M059J (cell line): ENCODE results near the gene TRIM54. TPM values are rescaled to one million over a fixed set of nuclear protein-coding genes. Genes with fewer than 3 reads are reported as not detected.

ENCODE experiments used
- DNase-seq: peaks from one replicate; pipeline ENCODE4 v3.0.0-alpha.2; 2012; ENCODE audit warnings: low read depth
- total RNA-seq: library from RNA; depleted of rRNA; stranded (reverse); fragments of >200 nt; shearing (Covaris generic); gene quantifications from 2 replicates; pipeline ENCODE4 v1.2.3, GENCODE V29; 2014; rRNA removed

The TRIM54 gene, protein sequence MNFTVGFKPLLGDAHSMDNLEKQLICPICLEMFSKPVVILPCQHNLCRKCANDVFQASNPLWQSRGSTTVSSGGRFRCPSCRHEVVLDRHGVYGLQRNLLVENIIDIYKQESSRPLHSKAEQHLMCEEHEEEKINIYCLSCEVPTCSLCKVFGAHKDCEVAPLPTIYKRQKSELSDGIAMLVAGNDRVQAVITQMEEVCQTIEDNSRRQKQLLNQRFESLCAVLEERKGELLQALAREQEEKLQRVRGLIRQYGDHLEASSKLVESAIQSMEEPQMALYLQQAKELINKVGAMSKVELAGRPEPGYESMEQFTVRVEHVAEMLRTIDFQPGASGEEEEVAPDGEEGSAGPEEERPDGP
- 0.05 TPM in 1 of 2 replicates, not detected in the other for total RNA-seq

GRCh38 chr2:27281855-27282559 lies at the start of gene TRIM54:
Gene TRIM54 (plus strand): TSS chr2:27282429. CDS start chr2:27282732, 303 bp downstream.
- no peak for DNase-seq

DNA sequence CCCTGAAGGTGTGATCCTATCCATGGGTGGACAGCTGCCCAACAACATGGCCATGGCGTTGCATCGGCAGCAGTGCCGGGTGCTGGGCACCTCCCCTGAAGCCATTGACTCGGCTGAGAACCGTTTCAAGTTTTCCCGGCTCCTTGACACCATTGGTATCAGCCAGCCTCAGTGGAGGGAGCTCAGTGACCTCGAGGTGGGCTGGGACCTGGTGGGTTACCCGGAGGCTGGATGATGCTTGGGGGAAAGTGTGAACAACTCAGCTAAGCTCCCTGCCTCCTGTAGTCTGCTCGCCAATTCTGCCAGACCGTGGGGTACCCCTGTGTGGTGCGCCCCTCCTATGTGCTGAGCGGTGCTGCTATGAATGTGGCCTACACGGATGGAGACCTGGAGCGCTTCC lies 48.9 kb upstream of the TRIM54 start:
- DNase-seq, result no peak

GRCh38 chr2:27236136-27236535 lies 46.1 kb upstream of the TRIM54 start:
- no peak for DNase-seq

DNA sequence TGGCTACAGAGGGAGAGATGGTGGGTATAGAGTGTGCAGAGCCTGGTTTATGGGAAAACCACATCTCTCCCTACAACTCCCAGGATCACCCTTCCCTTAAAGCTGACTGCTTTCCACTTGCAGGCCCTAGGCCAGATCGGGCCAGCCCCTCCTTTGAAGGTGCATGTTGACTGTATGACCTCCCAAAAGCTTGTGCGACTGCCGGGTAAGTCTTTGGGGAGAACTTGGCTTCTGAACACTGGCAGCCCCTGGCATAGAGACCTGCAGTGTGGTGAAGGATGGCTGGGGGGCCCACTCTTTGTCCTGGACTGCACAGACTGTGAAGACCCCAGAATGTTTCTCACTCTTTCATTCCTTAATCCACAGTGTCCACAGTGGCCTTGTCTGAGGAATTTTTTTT lies 45.6 kb upstream of the TRIM54 start:
- no peak for DNase-seq

- DNase-seq, result no peak
Measured at GRCh38 chr2:27237341-27237945, 44.8 kb upstream of the TRIM54 start.

DNA sequence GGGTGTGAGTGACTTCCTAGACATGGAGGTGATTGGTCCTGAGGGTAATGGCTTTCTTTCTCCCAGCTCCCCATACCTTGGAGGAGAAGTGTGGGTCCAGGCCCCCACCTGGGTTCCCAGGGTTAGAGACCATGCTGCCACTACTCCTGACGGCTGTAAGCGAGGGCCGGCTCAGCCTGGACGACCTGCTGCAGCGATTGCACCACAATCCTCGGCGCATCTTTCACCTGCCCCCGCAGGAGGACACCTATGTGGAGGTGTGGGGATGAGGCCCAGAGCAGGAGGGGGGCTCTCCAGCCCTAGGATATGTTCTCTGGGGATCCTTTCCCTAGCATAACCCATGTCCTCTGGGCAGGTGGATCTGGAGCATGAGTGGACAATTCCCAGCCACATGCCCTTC lies 43.3 kb upstream of the TRIM54 start:
- no peak for DNase-seq

GRCh38 chr2:27240406-27240805 lies 41.8 kb upstream of the TRIM54 start:
- no peak for DNase-seq

DNA sequence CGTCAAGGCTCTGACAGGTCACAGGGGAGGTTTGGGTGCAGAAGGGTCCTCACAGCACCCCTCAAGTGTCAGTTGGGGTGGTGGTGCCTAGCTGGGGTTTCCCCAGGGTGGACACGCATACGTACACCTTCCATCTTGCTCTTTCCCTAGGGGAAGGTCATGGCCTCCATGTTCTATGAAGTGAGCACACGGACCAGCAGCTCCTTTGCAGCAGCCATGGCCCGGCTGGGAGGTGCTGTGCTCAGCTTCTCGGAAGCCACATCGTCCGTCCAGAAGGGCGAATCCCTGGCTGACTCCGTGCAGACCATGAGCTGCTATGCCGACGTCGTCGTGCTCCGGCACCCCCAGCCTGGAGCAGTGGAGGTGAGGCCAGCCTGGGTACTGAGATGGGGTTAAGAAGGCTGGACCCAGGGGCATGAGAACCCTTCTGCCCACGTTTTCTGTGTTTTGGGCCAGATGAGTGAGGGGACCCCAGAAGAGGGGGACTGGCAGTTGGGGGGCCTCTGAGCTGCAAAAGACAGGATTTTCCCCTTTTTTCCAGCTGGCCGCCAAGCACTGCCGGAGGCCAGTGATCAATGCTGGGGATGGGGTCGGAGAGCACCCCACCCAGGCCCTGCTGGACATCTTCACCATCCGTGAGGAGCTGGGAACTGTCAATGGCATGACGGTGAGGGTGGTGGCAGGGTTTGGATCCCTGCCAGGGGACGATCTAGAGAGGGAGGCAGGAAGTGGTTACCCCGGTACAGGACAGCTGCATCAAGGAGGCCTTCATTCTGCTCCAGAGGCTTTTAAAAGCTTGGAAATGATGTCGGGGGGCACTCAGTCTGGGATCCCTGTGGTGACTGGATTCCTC lies 40.2 kb upstream of the TRIM54 start:
- DNase-seq, result no peak

GRCh38 chr2:27242614-27242951 lies 39.6 kb upstream of the TRIM54 start:
- DNase-seq, result no peak

DNA sequence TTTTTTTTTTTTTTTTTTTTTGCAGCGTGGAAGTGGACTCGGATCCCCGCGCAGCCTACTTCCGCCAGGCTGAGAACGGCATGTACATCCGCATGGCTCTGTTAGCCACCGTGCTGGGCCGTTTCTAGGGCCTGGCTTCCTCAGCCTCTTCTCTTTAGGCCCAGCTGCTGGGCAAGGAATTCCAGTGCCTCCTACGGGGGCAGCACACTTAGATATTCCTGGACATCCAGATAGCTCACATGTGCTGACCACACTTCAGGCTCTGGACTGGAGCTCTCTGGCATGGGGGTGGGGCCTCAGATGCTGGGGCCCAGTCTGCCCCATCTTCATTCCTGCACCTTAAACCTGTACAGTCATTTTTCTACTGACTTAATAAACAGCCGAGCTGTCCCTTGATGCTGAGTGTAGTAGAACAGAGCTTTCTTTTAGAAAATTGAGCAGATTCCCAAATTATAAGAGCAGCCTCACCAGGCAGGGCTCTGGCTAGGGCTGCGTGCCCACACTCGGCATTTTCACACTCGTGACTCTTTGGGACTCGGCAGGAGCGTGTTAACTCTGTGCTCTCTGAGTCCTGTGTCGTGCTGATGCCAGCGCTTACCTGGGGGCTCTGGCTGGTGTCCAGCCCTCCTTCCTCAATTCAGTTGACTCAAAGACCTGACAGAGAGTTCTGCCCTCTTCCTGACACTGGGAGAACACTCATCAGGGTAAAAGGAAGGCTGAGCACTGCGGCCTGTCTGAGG lies 38.7 kb upstream of the TRIM54 start:
- DNase-seq, result no peak

GRCh38 chr2:27245116-27245515 lies 37.1 kb upstream of the TRIM54 start:
- no peak for DNase-seq

- no peak for DNase-seq
Measured at GRCh38 chr2:27245626-27246025, 36.6 kb upstream of the TRIM54 start.

DNA sequence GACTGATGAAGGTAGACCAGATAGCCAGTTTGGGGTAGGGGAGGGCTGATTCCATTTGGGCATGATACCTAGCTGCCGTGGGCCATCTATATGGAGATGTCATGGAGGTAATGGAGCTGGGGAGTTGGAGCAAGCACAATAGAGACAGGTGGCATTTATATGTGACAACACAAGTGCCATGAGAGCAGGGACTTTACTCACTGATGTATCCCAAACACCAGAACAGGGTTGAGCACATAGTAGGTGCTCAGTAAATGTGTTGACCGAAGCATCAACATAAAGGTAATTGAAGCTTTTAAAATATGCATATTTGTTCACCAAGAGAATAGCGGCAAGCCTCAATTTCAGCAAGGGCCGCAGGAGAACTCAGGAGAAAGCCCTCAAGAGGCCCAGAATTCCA lies 34.3 kb upstream of the TRIM54 start:
- DNase-seq, result no peak

DNA sequence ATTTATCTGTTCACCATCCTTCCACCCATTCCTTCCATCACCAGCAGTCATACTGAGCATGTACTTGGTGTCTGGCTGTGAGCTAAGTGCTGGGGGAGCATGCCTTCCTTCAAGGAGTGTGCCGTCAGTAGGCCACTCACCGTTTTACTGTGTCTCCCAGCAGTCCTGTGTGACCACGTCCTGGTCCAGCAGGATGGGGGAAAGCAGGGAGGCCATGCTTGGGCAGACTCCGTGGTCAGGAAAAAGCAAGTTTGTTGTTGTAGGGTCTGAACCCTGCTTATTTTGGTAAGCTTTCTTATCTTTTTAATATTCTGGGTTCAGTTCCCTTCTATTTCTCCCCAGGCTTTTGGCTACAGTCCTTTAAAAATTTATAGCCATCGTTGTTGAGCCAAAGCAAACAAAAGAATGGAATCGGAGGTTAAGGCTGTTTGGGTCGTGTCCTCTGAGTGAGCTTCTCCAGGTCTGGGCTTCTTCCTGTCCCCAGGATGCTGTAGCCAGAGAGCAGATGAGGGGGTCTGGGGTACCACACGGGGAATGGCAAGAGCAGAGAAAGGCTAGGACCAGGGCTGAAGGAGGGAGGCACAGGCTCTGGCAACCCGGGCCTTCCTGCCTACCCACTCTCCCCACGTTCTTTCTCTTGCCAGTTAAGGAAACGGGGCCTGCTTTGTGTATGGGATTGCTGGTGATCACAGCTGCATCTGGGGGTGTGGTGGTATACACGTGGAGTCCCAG lies 32.9 kb upstream of the TRIM54 start:
- peak; percentile 23 for DNase-seq

DNA sequence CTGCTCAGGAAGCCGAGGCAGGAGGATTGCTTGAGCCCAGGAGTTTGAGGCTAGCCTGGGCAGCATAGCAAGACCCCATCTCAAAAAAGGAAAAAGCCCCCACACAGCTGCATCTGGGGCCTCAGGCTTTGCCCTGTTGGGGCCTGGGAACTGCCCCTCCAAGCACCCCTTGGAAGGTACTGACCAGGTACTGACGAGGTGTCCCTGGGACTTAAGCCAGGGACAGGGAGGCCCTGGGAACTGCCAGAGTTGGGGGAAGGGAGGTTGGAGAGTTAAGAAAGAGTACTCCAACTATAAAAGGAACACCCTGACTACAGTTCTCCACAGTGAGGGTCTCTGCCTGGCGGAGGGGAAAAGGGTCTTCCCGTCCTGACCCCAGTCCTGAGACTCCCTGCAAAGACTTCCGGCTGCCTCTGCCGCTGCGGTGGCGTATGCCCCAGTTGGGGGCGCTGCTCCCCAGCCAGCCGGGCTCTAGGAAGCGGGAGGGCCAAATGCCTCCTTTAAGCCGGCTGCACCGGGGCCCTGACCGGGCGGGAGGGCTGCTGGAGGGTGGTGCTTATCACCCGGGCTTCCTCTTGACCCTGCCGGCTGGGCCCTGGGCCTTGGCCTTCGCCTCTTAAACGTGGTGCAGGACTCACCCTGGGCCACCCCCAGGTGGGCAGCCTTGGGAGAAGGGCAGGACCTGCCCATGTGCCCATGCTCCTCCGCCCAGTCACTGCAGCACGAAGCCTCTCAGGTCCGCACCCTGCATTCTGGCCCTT lies 32.2 kb upstream of the TRIM54 start:
- no peak for DNase-seq

DNA sequence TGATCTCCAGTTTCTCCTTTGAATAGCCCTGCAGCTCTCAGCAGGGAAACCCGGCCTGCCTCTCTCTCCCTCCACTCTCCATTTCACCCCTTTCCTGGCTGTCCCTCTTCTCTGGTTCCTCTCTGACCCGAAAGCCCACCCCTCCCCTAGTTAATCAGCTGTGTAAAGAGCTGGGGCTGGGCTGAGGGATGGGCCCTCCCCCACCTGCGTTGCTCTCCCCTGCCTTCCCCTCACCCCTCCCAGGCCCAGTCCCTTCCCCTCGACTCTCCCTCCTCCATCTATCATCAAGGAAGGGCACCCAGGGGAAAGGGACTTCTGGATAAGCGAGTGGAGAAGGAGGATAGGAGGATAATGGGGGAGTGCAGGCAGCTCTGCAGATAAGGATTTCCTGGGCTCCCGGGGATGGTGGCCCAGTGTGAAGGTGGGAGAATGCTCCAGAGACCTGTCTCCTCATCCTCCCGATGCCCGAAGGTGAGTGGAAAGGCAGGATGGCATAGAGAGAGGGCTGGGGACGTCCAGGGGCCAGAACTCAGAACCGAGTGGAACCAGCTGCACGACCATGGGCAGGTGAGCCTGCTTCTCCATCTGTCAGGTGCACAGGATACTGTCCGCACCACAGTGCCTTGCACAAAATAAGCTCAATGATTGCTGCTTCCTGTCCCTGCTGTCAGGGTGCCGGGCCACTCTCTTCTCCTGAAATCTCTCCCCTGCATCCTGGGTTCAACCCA lies 31.4 kb upstream of the TRIM54 start:
- DNase-seq, result no peak

DNA sequence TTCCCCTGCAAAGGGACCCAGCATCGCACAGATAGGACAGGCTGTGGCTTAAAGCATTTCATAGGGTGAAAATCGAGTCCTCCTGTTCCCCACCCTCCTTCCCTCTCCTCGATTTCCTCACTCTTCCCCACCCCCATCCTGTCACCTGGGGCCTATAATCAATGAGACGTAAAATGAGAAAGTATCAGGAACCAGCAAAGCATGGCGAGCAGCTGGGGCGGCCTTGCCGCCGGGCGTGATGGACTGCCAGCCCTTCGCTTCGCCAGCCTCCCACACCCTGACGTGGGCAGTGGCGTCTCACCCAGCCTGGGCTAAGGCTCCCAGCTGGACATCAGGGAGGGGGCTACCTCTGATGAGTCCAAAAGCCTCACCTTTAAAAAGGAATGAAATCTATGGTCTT lies 30.5 kb upstream of the TRIM54 start:
- DNase-seq, result no peak

DNA sequence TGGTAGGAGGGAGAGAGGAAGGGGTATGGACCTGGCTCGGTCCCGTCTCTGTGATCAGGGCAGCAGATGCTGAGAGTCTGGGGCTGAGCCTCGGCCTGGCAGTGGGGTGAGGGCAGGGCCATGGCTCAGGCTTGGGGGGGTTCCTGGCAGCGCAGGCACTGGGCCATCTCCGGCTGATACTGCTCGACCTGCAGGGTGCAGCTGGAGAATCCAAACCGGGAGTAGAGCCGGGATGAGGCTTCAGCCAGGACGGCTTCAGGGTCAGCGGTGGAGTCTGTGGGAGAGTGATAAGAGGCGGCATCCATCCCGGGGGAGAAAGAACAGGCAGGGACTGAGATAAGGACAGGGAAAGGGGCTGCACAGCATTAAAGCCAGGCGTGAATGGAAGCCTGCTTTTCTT lies 27.0 kb upstream of the TRIM54 start:
- DNase-seq, result no peak

- DNase-seq, result no peak
Measured at GRCh38 chr2:27255660-27256059, 26.6 kb upstream of the TRIM54 start.
